MV-4-11 (cell line): Measurements from ENCODE around the gene TSGA10IP.

Experiments
- DNase-seq: peaks from one replicate; lab custom pipeline; 2025; lab: John Stamatoyannopoulos, UW

TSGA10IP gene

DNA sequence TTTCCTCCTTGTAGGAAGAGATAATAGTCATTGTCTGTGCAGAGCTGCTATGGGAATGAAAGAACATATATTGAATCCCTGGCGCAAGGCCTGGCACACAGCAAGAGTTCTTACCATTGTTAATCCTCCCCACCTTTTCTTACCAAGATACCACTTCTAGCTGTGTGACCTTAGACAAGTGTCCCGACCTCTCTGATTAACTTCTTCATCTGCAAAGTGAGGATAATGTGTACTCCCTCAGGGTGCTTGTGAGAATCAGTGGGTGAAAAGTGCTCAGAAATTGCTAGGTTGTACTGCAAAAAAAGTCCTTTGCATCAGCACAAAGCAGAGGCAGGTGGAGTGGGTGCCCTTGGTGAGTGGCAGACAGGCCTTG is 62.8 kb downstream of the TSGA10IP start:
- no peak for DNase-seq

GRCh38 chr11:66008468-66009101 is 63.3 kb downstream of the TSGA10IP start:
- peak; percentile 42 for DNase-seq
